Measurements from ENCODE around the gene NBPF26. TPM values are rescaled to one million over a fixed set of nuclear protein-coding genes. Genes with fewer than 3 reads are reported as not detected.
A peak's percentile ranks its signal among the peaks of the same experiment; 100 is the strongest.
"Not testable (repeated sequence)": the region's sequence is repeated elsewhere in the genome, so short reads cannot be mapped to it uniquely, and the experiment has no call there.

Gene NBPF26
- total RNA-seq, result 6.2 and 7.2 TPM in 2 replicates

DNA sequence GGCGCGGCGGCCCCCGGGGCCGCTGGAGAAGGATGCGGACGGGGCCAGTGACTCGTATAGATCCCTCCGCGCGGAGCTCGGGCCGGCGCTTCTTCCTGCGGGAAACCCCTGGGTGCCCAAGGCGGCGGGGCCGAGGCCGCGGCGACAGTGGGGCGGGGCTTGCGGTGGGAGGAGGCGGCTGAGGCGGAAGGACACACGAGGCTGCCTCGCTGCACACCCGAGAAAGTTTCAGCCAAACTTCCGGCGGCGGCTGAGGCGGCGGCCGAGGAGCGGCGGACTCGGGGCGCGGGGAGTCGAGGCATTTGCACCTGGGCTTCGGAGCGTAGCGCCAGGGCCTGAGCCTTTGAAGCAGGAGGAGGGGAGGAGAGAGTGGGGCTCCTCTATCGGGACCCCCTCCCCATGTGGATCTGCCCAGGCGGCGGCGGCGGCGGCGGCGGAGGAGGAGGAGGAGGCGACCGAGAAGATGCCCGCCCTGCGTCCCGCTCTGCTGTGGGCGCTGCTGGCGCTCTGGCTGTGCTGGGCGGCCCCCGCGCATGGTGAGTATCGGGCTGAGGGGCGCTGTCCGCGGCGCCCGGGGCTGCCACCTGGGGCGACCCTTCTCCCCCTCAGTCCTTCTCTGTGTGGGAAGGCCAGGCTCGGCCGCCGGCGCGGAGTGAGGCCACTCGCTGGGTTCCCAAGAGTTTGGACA is at the start of gene NBPF26:
Gene NBPF26 (plus strand): TSS at position 231 of the 688 bp plus-strand sequence.
- H3K36me3 Mint-ChIP-seq (ENCODE audit: low read depth); H3K27me3 Mint-ChIP-seq (ENCODE audit: insufficient read depth); H3K4me1 Mint-ChIP-seq (ENCODE audit: low read depth); H3K27ac Mint-ChIP-seq; intact Hi-C loops (cut with micrococcal nuclease); H3K9me3 Mint-ChIP-seq; H3K4me3 Mint-ChIP-seq: not testable (repeated sequence)
- DNase-seq (ENCODE audit: low spot score), result peak; percentile 33

- intact Hi-C loops (cut with micrococcal nuclease); H3K4me1 Mint-ChIP-seq (ENCODE audit: low read depth); H3K27me3 Mint-ChIP-seq (ENCODE audit: insufficient read depth); H3K9me3 Mint-ChIP-seq; H3K36me3 Mint-ChIP-seq (ENCODE audit: low read depth); H3K4me3 Mint-ChIP-seq; DNase-seq (ENCODE audit: low spot score); H3K27ac Mint-ChIP-seq: not testable (repeated sequence)
Observed at GRCh38 chr1:120680106-120680819, 43.5 kb upstream of the NBPF26 start.

GRCh38 chr1:120680938-120681337 is 42.8 kb upstream of the NBPF26 start:
- H3K27me3 Mint-ChIP-seq (ENCODE audit: insufficient read depth); H3K4me3 Mint-ChIP-seq; H3K36me3 Mint-ChIP-seq (ENCODE audit: low read depth); H3K4me1 Mint-ChIP-seq (ENCODE audit: low read depth); DNase-seq (ENCODE audit: low spot score); H3K27ac Mint-ChIP-seq; intact Hi-C loops (cut with micrococcal nuclease); H3K9me3 Mint-ChIP-seq: not testable (repeated sequence)

DNA sequence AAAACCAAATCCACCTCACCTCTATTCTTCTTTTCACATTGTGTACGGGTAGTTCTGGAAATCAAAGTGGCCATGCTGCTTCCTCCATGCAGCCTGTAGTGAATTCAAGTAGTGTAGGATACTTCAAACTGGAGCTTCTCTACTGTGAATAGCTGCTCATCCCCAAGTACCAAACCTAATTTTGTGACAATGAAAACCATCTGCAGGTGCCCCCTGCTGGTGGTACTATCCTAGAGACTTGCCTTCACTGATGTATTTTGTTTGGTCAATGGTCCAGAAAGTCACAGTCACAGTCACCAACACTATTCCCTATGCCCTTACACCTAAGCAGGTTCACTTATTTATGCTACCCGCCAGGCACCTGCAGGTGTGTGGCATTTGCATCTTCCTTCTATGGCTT is 39.3 kb upstream of the NBPF26 start:
- not testable (repeated sequence) for H3K9me3 Mint-ChIP-seq, H3K27ac Mint-ChIP-seq

GRCh38 chr1:120685622-120686021 is 38.1 kb upstream of the NBPF26 start:
- H3K27ac Mint-ChIP-seq; H3K27me3 Mint-ChIP-seq (ENCODE audit: insufficient read depth); H3K9me3 Mint-ChIP-seq; DNase-seq (ENCODE audit: low spot score); H3K4me1 Mint-ChIP-seq (ENCODE audit: low read depth); intact Hi-C loops (cut with micrococcal nuclease); H3K36me3 Mint-ChIP-seq (ENCODE audit: low read depth); H3K4me3 Mint-ChIP-seq: not testable (repeated sequence)

More for the DNA sequence above, 39.3 kb upstream of the NBPF26 start:
- H3K4me3 Mint-ChIP-seq; H3K4me1 Mint-ChIP-seq (ENCODE audit: low read depth); H3K27me3 Mint-ChIP-seq (ENCODE audit: insufficient read depth); DNase-seq (ENCODE audit: low spot score); H3K36me3 Mint-ChIP-seq (ENCODE audit: low read depth); intact Hi-C loops (cut with micrococcal nuclease): not testable (repeated sequence)

DNA sequence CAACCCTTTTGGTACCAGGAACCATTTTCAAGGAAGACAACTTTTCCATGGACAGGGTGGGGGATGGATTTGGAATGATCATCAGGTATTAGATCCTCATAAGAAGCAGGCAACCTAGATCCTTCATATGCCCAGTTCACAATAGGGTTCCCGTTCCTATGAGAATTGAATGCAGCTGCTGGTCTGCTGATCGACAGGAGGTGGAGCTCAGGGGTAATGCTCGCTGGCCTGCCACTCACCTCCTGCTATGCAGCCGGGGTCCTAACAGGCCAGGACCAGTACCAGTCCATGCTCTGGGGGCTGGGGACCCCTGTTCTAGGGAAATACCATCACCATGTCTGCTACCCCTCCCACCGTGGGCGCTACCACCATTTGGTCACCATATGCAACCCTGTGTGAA is 36.5 kb upstream of the NBPF26 start:
- H3K27me3 Mint-ChIP-seq (ENCODE audit: insufficient read depth); DNase-seq (ENCODE audit: low spot score); intact Hi-C loops (cut with micrococcal nuclease); H3K9me3 Mint-ChIP-seq; H3K4me1 Mint-ChIP-seq (ENCODE audit: low read depth); H3K27ac Mint-ChIP-seq; H3K36me3 Mint-ChIP-seq (ENCODE audit: low read depth); H3K4me3 Mint-ChIP-seq: not testable (repeated sequence)

- H3K4me3 Mint-ChIP-seq; DNase-seq (ENCODE audit: low spot score); intact Hi-C loops (cut with micrococcal nuclease); H3K9me3 Mint-ChIP-seq; H3K4me1 Mint-ChIP-seq (ENCODE audit: low read depth); H3K36me3 Mint-ChIP-seq (ENCODE audit: low read depth); H3K27ac Mint-ChIP-seq; H3K27me3 Mint-ChIP-seq (ENCODE audit: insufficient read depth): not testable (repeated sequence)
Observed at GRCh38 chr1:120700807-120701562, 22.8 kb upstream of the NBPF26 start.

DNA sequence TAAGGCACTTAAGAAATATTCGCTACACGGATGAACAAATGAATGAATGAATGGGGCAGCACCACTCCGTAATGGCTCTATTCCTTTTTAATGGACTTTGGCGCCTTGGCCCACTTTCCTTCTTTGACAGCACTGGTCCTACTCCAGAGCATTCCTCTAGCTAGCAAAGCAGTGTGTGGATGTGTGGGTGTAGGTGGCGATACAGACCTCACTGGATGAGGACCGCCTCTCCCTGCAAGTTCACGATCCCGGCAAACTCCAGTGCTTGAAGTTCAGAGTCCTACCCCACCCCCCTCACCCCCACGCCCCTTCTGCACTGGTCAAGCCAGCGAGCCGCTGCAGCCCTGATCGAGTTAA is 409 bp upstream of the NBPF26 start:
- H3K36me3 Mint-ChIP-seq (ENCODE audit: low read depth); H3K27me3 Mint-ChIP-seq (ENCODE audit: insufficient read depth); H3K9me3 Mint-ChIP-seq; DNase-seq (ENCODE audit: low spot score); H3K4me3 Mint-ChIP-seq; H3K27ac Mint-ChIP-seq; intact Hi-C loops (cut with micrococcal nuclease); H3K4me1 Mint-ChIP-seq (ENCODE audit: low read depth): not testable (repeated sequence)

DNA sequence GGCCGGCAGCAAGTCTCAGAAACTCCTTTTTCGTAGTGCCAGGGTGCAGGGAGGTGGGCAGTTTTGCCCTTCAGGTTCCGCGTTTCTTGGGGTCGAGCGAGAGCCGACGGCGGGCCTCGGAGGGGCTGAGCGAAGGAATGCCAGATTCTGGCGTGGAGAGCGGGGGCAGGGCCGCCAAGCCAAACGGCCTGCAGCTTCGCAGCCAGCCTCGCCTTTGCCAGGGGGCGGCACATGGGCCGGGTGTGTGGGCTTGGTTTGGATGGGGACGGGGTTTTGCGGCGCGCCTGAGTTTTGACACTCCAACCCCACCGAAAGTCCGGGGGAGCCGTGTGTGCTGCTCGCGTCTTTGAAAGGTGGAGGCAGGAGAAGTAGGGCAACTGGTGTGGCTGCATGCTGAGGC is 762 bp downstream of the NBPF26 start:
- intact Hi-C loops (cut with micrococcal nuclease); H3K36me3 Mint-ChIP-seq (ENCODE audit: low read depth); H3K4me3 Mint-ChIP-seq; H3K27me3 Mint-ChIP-seq (ENCODE audit: insufficient read depth); H3K4me1 Mint-ChIP-seq (ENCODE audit: low read depth); DNase-seq (ENCODE audit: low spot score); H3K27ac Mint-ChIP-seq; H3K9me3 Mint-ChIP-seq: not testable (repeated sequence)

GRCh38 chr1:120728811-120729210 is 5.1 kb downstream of the NBPF26 start:
- H3K9me3 Mint-ChIP-seq; H3K27ac Mint-ChIP-seq; intact Hi-C loops (cut with micrococcal nuclease); H3K36me3 Mint-ChIP-seq (ENCODE audit: low read depth); H3K4me3 Mint-ChIP-seq; DNase-seq (ENCODE audit: low spot score); H3K27me3 Mint-ChIP-seq (ENCODE audit: insufficient read depth); H3K4me1 Mint-ChIP-seq (ENCODE audit: low read depth): not testable (repeated sequence)

DNA sequence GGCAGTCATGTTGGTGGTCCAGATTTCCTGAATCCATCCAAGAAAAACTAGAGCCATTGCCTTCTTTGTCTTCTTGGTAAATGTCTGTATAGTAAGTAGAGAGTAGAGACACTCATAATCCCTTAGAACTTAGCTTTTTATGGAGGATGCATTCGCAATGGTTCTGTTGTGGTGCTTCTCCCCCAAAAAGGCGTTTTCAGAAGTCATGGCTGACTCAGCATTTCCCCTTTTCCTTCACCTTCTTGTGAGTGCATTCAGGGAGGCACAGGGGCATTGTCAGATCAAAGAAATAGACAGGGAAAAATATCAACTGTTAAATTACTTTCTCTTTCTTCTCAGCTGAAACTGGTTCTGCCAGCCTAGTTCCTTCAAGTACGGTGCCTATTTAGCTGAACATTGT is 45.3 kb downstream of the NBPF26 start:
- intact Hi-C loops (cut with micrococcal nuclease); H3K27ac Mint-ChIP-seq; H3K4me3 Mint-ChIP-seq; DNase-seq (ENCODE audit: low spot score); H3K36me3 Mint-ChIP-seq (ENCODE audit: low read depth); H3K4me1 Mint-ChIP-seq (ENCODE audit: low read depth); H3K9me3 Mint-ChIP-seq; H3K27me3 Mint-ChIP-seq (ENCODE audit: insufficient read depth): not testable (repeated sequence)

GRCh38 chr1:120805452-120805851 is 81.7 kb downstream of the NBPF26 start:
- H3K27me3 Mint-ChIP-seq (ENCODE audit: insufficient read depth); H3K4me1 Mint-ChIP-seq (ENCODE audit: low read depth); intact Hi-C loops (cut with micrococcal nuclease); DNase-seq (ENCODE audit: low spot score); H3K4me3 Mint-ChIP-seq; H3K27ac Mint-ChIP-seq; H3K36me3 Mint-ChIP-seq (ENCODE audit: low read depth); H3K9me3 Mint-ChIP-seq: not testable (repeated sequence)

GRCh38 chr1:120811822-120812221 is 88.1 kb downstream of the NBPF26 start:
- H3K9me3 Mint-ChIP-seq; DNase-seq (ENCODE audit: low spot score); H3K36me3 Mint-ChIP-seq (ENCODE audit: low read depth); H3K27me3 Mint-ChIP-seq (ENCODE audit: insufficient read depth); H3K4me1 Mint-ChIP-seq (ENCODE audit: low read depth); H3K27ac Mint-ChIP-seq; intact Hi-C loops (cut with micrococcal nuclease); H3K4me3 Mint-ChIP-seq: not testable (repeated sequence)
